LNCAP (cell line): ENCODE results near the gene RASGRP1.

Experiments
- CTCF ChIP-seq: fragments of 450-650 bp; IDR thresholded peaks from 2 replicates; pipeline ENCODE4 v1.5.1; 2017; ENCODE audit warnings: mild to moderate bottlenecking

The RASGRP1 gene

GRCh38 chr15:38479266-38479665 lies 85.3 kb downstream of the RASGRP1 start:
- no peak for TF ChIP-seq CTCF

GRCh38 chr15:38477637-38478036 lies 87.0 kb downstream of the RASGRP1 start:
- TF ChIP-seq CTCF, result no peak

GRCh38 chr15:38476120-38476519 lies 88.5 kb downstream of the RASGRP1 start:
- no peak for TF ChIP-seq CTCF

GRCh38 chr15:38475361-38475760 lies 89.3 kb downstream of the RASGRP1 start:
- TF ChIP-seq CTCF, result no peak

- TF ChIP-seq CTCF, result peak; percentile 66
These were observed 90.4 kb downstream of the RASGRP1 start for GRCh38 chr15:38474155-38474757.

GRCh38 chr15:38471974-38472373 lies 92.6 kb downstream of the RASGRP1 start:
- no peak for TF ChIP-seq CTCF

GRCh38 chr15:38470816-38471215 lies 93.8 kb downstream of the RASGRP1 start:
- TF ChIP-seq CTCF, result no peak

- no peak for TF ChIP-seq CTCF
These were observed 99.9 kb downstream of the RASGRP1 start for GRCh38 chr15:38464675-38465074.
